CD4-positive, alpha-beta T cell treated with Interleukin-12 subunit alpha and Interleukin-12 subunit beta, for 1 hour (primary cell): ENCODE results near the gene L3MBTL2.
"Not testable (repeated sequence)": the region's sequence is repeated elsewhere in the genome, so short reads cannot be mapped to it uniquely, and the experiment has no call there.

ENCODE experiments used
- DNase-seq: peaks from one replicate; pipeline ENCODE4 v3.0.0-alpha.2; 2020

The L3MBTL2 gene

GRCh38 chr22:41204992-41205900, at the start of gene L3MBTL2:
Gene L3MBTL2 (plus strand): TSS chr22:41205312. CDS start chr22:41205363, 51 bp downstream.
- DNase-seq: peak; percentile 98

DNA sequence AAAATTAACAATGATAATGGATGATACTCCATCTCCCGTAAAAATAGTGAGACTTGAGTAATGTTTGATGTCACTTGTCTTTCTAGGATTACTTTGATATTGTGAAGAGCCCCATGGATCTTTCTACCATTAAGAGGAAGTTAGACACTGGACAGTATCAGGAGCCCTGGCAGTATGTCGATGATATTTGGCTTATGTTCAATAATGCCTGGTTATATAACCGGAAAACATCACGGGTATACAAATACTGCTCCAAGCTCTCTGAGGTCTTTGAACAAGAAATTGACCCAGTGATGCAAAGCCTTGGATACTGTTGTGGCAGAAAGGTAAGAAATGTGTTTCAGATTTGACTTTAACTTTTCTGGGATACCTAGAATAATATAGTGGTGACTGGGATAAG, 48.0 kb upstream of the L3MBTL2 start:
- no peak for DNase-seq

GRCh38 chr22:41169157-41169556, 36.0 kb upstream of the L3MBTL2 start:
- DNase-seq: no peak

DNA sequence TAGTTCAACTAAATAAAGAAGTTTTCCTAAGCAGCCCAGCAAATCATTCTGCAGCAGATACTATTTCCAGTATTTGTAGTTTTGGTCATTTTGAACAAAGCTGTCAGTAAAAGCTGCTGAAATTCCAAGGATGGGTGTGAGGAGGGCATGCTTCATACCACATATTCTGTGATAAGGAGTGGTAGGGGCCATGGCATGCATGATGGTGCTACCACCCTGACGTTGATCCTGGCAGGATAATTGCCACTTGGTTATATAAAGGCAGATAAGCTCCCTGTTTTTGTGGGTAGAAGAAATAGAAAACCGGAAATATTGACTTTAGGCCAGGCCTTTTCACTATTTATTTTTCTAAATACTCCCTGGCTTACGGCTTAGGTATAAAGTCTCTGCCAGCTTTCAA, 33.1 kb upstream of the L3MBTL2 start:
- no peak for DNase-seq

GRCh38 chr22:41175546-41175945, 29.6 kb upstream of the L3MBTL2 start:
- DNase-seq: no peak

DNA sequence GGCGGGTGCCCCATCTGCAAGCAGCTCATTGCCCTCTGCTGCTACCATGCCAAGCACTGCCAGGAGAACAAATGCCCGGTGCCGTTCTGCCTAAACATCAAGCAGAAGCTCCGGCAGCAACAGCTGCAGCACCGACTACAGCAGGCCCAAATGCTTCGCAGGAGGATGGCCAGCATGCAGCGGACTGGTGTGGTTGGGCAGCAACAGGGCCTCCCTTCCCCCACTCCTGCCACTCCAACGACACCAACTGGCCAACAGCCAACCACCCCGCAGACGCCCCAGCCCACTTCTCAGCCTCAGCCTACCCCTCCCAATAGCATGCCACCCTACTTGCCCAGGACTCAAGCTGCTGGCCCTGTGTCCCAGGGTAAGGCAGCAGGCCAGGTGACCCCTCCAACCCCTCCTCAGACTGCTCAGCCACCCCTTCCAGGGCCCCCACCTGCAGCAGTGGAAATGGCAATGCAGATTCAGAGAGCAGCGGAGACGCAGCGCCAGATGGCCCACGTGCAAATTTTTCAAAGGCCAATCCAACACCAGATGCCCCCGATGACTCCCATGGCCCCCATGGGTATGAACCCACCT, 28.0 kb upstream of the L3MBTL2 start:
- DNase-seq: no peak

GRCh38 chr22:41177622-41178424, 27.3 kb upstream of the L3MBTL2 start:
- DNase-seq: no peak

GRCh38 chr22:41178425-41178975, 26.6 kb upstream of the L3MBTL2 start:
- DNase-seq: no peak

DNA sequence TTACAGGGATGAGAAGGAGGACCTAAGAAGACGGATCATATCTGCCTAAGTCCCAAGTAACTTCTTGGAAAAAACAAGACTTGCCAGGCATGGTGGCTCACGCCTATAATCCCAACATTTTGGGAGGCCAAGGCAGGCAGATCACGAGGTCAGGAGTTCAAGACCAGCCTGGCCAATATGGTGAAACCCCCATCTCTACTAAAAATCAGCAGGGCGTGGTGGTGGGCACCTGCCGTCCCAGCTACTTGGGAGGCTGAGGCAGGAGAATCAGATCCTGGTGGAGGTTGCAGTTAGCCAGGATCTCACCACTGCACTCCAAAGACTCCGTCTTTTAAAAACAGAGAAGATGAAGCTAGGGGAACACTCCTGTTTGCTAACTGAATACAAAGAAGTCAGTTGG, 24.8 kb upstream of the L3MBTL2 start:
- not testable (repeated sequence) for DNase-seq

- no peak for DNase-seq
Observed at GRCh38 chr22:41180926-41181325, 24.2 kb upstream of the L3MBTL2 start.

DNA sequence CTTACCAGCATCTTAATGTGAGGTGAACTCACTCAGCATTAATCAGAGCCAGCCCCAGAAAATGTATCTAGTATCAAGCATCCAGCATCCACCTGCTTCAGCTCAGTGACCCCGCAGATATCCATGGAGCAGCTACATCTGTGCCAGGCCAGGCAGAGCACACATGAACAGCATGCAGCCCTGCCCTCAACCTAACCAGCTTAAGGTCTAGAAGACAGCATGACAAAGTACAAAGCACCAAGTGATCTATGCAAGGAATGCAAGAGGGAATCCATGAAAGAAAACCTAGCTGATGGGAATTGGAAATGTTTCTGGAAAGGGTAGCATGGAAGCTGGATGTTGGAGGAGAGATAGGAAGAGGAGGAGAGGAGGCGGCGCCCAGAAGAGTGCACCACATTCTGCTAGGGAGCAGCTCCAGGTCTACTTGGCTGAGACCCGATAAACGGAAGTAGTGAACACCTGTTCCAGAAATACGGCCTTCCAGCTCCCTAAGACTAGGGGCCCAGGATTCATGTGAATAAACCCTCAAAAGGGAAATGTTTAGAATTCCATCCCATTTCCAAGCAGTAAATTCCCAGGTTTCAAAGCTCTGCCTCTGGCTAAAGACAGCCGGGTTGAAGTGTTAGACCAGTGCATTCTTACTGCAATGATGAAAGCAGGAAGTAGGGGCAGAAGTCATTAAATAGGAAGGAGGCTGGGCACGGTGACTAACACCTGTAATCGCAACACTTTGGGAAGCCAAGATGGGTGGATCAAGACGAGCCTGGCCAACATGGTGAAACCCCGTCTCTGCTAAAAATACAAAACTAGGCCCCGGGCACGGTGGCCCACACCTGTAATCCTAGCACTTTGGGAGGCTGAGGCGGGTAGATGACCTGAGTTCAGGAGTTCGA, 23.5 kb upstream of the L3MBTL2 start:
- no peak for DNase-seq

GRCh38 chr22:41184679-41185078, 20.4 kb upstream of the L3MBTL2 start:
- no peak for DNase-seq

- DNase-seq: no peak
Observed at GRCh38 chr22:41191467-41191866, 13.6 kb upstream of the L3MBTL2 start.

GRCh38 chr22:41193829-41194228, 11.3 kb upstream of the L3MBTL2 start:
- DNase-seq: no peak

DNA sequence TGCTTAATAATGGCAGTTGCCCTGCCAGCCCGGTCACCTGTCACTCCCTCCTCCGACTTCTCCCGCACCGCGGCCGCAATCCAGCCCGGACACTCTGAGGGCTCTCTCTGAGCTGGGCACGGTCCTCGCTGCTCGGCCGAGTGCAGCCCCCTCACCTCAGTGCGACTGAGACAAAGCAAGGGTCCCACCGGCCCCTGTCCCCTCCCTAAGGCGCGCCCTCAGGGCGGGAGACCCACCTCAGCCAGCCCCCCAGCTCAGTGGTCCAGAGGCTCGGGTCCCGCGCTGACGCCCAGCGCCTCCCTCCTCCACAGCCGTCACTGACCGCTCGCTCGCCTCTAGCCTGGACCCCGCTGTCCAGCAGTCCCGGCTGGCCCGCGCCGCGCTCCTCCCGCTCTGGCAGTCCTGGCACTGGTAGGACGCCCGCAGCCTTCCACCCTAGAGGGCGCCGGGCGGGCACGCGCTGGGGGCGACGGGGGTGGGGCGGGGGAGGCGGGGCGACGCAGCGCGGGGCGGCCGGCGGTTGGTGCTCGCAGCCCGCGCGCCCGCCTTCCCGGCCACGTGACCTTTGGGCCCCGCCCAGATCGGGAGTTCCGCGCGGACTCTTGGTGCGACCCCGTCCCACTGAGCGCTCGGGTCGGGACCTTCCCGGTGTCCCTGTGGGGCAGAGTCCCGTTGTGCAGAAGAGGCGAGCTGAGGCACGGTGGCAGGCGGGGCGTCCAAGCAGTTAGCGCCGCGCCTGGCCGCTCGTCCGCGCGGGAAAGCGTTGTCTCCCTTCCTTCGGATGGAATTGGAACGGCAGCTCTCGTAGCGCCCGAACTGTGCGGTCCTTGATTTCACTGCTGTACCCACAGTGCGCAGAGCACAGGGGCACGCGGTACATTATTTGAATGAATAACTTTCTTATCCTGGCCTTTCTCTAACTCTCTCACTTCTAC, 7.8 kb upstream of the L3MBTL2 start:
- DNase-seq: peak; percentile 83

GRCh38 chr22:41198027-41198580, 7.0 kb upstream of the L3MBTL2 start:
- peak; percentile 52 for DNase-seq

DNA sequence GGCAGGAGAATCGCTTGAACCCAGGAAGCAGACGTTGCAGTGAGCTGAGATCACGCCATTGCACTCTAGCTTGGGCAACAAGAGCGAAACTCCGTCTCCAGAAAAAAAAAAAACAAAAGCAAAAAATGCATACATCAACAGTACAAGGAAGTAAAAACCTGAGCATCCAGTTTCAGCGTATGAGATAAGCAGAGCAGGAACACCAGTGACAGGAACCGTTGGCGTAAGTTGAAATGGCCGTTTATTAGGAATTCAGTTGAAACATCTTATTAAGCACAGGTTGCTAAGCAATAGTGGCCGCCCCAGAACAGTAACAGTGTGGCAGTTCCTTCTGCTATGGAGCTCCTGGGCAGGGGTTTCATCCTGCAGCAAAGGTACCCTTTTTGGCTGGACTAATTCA, 4.0 kb upstream of the L3MBTL2 start:
- no peak for DNase-seq

GRCh38 chr22:41203118-41203517, 2.0 kb upstream of the L3MBTL2 start:
- DNase-seq: no peak

GRCh38 chr22:41204066-41204465, 1.0 kb upstream of the L3MBTL2 start:
- no peak for DNase-seq

GRCh38 chr22:41206719-41207118, 1.6 kb downstream of the L3MBTL2 start:
- DNase-seq: no peak

DNA sequence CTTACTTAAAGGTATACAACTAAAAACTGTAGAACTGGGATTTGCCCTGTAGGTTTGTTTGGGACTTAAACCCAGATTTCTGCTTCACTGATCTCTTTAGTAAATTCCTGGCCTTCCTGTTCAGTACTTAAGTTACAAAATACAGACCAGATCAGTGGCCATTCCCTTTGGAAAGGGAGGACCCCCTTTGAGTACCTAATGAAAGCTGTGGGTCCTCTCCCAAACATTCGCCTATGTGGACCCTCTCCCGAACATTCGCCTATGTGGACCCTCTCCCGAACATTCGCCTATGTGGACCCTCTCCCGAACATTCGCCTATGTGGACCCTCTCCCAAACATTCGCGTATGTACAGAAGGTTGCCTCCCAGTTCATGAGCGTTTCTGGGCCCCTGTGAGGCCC, 10.3 kb downstream of the L3MBTL2 start:
- DNase-seq: no peak
